Hair follicle dermal papilla cell (primary cell): ENCODE data around the gene GUCY2F. TPM values are rescaled to one million over a fixed set of nuclear protein-coding genes. Genes with fewer than 3 reads are reported as not detected.

Source experiments
- total RNA-seq: library from RNA; depleted of rRNA; stranded (reverse); fragments of >200 nt; gene quantifications from 2 replicates; pipeline ENCODE4 v1.2.3, GENCODE V29; 2012

GUCY2F gene
- under 0.01 TPM in 1 of 2 replicates, not detected in the other for total RNA-seq

GRCh38 chrX:109481986-109482385, at the start of gene GUCY2F:
TSS of gene GUCY2F (minus strand) at chrX:109482086. CDS start at chrX:109475936, 6,150 bp downstream.

Other genes starting within 250 kb of the GUCY2F start
- gene NXT2, start 54.8 kb upstream of the GUCY2F start, total RNA-seq: 12.5 and 13.0 TPM in 2 replicates
- gene KCNE5, start 143.1 kb upstream of the GUCY2F start, total RNA-seq: 0.16 and 0.24 TPM in 2 replicates